RWPE2 (cell line): ENCODE measurements around the gene CRTAC1.

Experiments used
- ATAC-seq: fragments of 200-7000 bp; cut with Tn5 transposase; 3 replicates; pipeline ENCODE4 v1.9.1; 2021; ENCODE audit warnings: low read depth
- DNase-seq: peaks from one replicate; pipeline ENCODE4 v3.0.0-alpha.2; 2020; ENCODE audit warnings: low spot score
- H3K27ac ChIP-seq: fragments of 450-650 bp; 2 replicates; pipeline ENCODE4 v1.5.1; 2017; ENCODE audit warnings: mild to moderate bottlenecking; ENCODE audit not compliant: poor library complexity, severe bottlenecking
- H3K27me3 ChIP-seq: fragments of 250-450 bp; sonication (Bioruptor Pico); 2 replicates; pipeline ENCODE4 v1.5.1; 2021; ENCODE audit warnings: mild to moderate bottlenecking, moderate library complexity; ENCODE audit not compliant: insufficient read depth, poor library complexity, severe bottlenecking
- H3K36me3 ChIP-seq: fragments of 250-450 bp; sonication (Bioruptor Pico); 2 replicates; pipeline ENCODE4 v1.5.1; 2020; ENCODE audit warnings: low read depth, mild to moderate bottlenecking, moderate library complexity
- H3K4me1 ChIP-seq: fragments of 250-450 bp; sonication (Bioruptor Pico); 2 replicates; pipeline ENCODE4 v1.5.1; 2021; ENCODE audit warnings: mild to moderate bottlenecking, moderate library complexity; ENCODE audit not compliant: insufficient read depth, poor library complexity, severe bottlenecking
- H3K4me3 ChIP-seq: fragments of 250-450 bp; sonication (Bioruptor Pico); 2 replicates; pipeline ENCODE4 v1.5.1; 2021; ENCODE audit warnings: mild to moderate bottlenecking, moderate library complexity; ENCODE audit not compliant: severe bottlenecking
- H3K9me3 ChIP-seq: fragments of 250-450 bp; sonication (Bioruptor Pico); 2 replicates; pipeline ENCODE4 v1.5.1; 2021; ENCODE audit warnings: mild to moderate bottlenecking, moderate library complexity; ENCODE audit not compliant: severe bottlenecking
- TF ChIP-seq, protein P1 (sequence below): fragments of 450-650 bp; IDR thresholded peaks from one replicate; pipeline ENCODE4 v1.5.1; 2017; ENCODE audit warnings: mild to moderate bottlenecking, moderate library complexity; ENCODE audit not compliant: poor library complexity, severe bottlenecking

Gene CRTAC1

DNA sequence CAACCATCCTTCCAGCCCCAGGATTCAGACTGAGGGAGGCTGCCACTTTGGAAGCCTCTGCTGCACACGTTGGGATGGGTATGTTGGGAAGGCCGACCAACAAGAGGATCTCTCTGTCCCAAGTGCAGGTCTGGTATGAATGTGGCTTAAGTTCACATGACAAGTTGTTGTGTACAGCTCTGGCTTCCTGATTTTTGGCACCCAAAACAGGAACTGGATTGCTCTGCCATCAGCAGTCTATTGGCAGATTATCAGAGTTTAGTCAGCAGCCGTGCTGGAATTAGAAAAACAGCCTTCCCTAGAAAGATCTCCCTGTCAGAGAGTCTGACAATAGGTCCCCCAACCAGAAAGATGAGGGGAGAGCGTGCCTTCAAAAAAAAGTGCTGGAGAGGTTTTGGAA lies 113.8 kb downstream of the CRTAC1 start:
- DNase-seq = no peak
- TF ChIP-seq, protein P1, sequence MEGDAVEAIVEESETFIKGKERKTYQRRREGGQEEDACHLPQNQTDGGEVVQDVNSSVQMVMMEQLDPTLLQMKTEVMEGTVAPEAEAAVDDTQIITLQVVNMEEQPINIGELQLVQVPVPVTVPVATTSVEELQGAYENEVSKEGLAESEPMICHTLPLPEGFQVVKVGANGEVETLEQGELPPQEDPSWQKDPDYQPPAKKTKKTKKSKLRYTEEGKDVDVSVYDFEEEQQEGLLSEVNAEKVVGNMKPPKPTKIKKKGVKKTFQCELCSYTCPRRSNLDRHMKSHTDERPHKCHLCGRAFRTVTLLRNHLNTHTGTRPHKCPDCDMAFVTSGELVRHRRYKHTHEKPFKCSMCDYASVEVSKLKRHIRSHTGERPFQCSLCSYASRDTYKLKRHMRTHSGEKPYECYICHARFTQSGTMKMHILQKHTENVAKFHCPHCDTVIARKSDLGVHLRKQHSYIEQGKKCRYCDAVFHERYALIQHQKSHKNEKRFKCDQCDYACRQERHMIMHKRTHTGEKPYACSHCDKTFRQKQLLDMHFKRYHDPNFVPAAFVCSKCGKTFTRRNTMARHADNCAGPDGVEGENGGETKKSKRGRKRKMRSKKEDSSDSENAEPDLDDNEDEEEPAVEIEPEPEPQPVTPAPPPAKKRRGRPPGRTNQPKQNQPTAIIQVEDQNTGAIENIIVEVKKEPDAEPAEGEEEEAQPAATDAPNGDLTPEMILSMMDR = no peak

DNA sequence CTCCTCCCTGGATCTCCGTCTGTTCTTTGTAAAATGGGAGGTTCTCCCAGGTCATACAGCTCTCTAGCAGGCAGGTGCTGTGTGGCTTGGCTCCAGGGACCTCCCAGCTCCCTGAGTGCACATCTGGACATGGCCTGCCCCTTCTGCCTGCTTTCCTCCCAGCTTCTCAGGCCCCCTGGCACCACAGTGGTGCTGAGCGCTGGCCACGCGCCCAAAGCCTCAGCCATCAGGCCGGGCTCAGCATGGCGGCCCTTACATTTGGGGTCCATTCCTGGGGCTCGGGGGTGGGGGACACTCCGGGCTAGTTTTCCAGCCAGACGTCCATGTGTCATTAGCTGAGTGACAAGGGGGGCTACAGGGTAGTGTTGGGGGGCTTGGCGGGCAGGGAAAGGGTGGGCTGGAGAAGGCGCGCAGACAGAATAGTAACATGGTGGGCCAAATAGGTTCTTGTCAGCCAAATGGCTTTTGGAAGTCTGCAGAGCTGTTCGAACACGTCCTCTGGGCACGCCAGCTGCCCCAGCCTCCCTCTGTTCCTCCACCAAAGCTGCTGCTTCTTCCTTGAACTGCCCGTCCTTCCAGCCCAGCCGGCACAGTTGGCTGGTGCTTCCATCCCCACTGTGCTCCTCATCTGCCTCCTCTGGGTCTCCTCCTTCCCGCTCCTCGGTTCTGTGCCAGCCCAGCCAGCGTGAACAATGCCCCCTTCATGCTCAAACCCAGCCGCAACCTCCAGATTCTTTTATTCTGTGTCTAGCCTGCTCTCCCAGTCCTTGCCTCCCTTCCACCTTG lies 114.9 kb downstream of the CRTAC1 start:
- Histone ChIP-seq H3K27ac (no peak overlapping the region), H3K9me3 (no peaks in the 10 kb centered on the region), H3K4me1 (no peaks in the 10 kb centered on the region), H3K4me3 (no peak overlapping the region), H3K36me3 (no peaks in the 10 kb centered on the region), H3K27me3 (peaks cover 22% of the 10 kb centered on the region)
- no peak for ATAC-seq
- no peak for DNase-seq
- TF ChIP-seq, protein P1 = no peak

More for the DNA sequence above, 113.8 kb downstream of the CRTAC1 start:
- Histone ChIP-seq H3K36me3 (no peaks in the 10 kb centered on the region), H3K27me3 (peaks cover 22% of the 10 kb centered on the region), H3K4me3 (no peak overlapping the region), H3K9me3 (no peaks in the 10 kb centered on the region), H3K27ac (no peak overlapping the region), H3K4me1 (no peaks in the 10 kb centered on the region)
- ATAC-seq = no peak

DNA sequence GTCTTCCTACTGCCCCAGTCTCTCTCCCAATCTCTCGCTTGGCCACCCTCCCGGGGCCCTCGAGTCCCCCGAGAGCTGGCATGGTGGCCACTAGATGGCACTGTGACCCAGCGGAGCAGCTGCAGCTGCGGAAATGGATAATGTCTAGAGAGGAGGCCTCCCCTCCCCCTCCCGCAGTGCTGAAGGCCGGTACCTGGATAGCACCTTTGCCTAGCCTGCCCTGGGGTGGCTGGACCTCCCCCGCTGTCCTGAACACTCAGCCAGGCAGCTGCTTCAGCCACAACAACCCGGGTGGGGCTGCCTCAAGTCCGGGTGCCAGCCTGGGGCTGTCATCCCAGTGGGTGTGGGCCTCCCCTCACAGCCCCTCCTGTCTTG lies 115.6 kb downstream of the CRTAC1 start:
- no peaks in the 10 kb centered on the region for H3K9me3 ChIP-seq
- no peaks in the 10 kb centered on the region for H3K4me1 ChIP-seq
- no peaks in the 10 kb centered on the region for H3K36me3 ChIP-seq
- H3K27ac ChIP-seq = no peak overlapping the region
- H3K4me3 ChIP-seq = no peak overlapping the region
- DNase-seq (no peak), ATAC-seq (peak; percentile 81)
- peaks cover 30% of the 10 kb centered on the region for H3K27me3 ChIP-seq
- TF ChIP-seq, protein P1 = peak; percentile 92

DNA sequence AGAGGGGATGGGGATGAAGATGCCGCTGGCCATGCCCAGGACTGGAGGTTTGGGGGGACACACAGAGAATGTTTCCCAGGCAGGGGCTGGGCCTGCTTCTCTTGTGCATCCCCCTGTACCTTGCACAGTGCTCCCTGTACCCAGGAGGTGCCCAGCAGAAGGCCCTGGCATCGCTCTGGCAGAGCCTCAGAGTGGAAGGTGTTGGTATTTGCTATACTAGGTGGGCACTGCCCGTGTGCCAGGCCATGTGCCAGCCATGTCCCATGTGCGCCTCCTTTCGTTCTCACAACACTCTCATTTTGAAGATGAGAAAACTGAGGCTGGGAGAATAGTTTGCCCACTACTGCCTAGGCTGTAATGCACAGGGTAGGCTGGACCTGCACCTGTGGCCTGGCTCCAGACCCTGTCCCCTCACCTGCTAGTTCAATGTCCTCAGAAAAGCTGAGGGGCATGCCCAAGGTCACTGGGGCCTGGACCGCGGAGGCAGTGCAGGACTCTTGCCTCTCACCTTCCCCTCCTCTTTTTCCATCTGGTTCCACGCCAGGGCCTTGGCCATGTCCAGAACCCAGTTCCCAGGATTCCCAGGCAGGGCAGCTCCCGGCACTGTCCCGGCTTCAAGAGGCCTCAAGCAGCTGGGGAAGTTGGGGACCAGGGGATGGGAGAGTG lies 116.1 kb downstream of the CRTAC1 start:
- no peaks in the 10 kb centered on the region for H3K4me1 ChIP-seq
- no peak overlapping the region for H3K27ac ChIP-seq
- H3K36me3 ChIP-seq = no peaks in the 10 kb centered on the region
- DNase-seq (no peak), ATAC-seq (peak; percentile 24; the same call in 2 of the 3 replicates)
- no peaks in the 10 kb centered on the region for H3K9me3 ChIP-seq
- no peak overlapping the region for H3K4me3 ChIP-seq
- TF ChIP-seq, protein P1 = no peak
- peaks cover 32% of the 10 kb centered on the region for H3K27me3 ChIP-seq

DNA sequence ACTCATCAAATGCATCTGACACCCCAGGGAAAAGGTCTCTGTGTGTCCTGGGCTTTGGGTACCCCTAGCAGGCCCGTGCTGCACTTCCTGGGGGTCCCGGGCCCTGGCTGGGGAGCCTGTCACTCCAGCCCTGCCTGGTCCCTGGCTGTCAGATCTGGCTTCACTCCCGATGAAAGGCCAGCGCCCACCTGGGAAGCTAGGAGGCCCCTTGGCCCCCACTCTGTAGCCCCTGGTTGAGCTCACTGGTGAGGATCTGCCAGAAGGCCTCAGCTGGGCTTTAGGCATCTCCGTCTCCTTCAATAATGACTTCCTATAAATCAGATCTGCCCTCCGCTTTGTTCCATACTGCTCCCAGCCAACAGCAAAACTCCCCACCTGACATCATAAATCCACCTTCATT lies 116.8 kb downstream of the CRTAC1 start:
- H3K4me3 ChIP-seq = no peak overlapping the region
- no peaks in the 10 kb centered on the region for H3K36me3 ChIP-seq
- TF ChIP-seq, protein P1 = no peak
- H3K4me1 ChIP-seq = no peaks in the 10 kb centered on the region
- DNase-seq (no peak), ATAC-seq (no peak)
- H3K27me3 ChIP-seq = peaks cover 32% of the 10 kb centered on the region
- no peak overlapping the region for H3K27ac ChIP-seq
- H3K9me3 ChIP-seq = no peaks in the 10 kb centered on the region
